ENCODE measurements around the gene IQSEC1.

IQSEC1 gene

DNA sequence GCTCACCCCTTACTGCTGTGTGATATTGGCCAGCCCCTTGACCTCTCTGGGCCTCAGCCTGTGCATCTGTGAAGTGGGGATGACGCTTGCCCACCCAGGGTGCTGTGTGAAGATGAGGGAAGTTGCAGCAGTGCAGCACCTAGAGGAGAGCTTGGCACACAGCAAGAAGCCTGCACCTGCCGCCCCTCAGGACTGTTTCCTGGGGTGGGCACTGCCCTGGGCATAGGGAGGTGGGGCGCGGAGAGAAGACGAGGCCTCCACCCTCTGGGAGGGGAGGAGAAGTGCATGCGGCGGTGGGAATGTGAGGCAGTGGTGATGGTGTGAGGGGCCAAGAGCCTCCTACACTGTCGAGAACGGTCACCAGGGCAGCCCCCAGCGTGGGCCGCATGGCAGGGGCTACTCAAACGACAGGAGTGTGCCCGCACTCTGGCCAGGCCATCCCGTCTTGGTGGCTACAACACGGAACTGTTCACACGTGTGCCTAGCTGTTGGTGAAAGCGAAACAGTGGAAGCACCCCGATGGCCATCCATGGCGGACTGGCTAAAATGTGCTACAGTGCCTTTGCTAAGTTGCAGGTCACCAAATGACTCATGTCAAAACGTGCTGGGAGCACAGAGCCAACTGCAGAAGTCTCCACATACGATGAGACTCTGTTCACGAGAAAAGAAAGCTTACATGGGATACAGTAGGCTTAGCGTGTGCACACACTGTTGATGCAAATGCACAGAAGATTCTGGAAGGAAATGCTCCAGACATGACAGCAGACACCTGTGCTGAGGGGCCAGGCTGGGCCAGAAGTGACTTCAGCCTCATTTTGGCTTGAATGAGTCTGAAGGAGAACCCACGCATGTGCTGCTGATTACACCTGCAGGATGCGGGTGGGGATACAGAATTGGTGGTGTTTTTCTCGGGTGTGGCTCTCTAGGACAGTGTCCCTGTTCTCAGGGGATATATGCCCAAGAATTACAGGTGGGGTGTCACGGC is 40.4 kb upstream of the IQSEC1 start:
- H3K4me3 ChIP-seq (ENCODE audit: low read depth in 1 of 2, low read length in 2 of 2) = no peak overlapping the region
- no peak overlapping the region for H3K27ac ChIP-seq (ENCODE audit: low read length)

DNA sequence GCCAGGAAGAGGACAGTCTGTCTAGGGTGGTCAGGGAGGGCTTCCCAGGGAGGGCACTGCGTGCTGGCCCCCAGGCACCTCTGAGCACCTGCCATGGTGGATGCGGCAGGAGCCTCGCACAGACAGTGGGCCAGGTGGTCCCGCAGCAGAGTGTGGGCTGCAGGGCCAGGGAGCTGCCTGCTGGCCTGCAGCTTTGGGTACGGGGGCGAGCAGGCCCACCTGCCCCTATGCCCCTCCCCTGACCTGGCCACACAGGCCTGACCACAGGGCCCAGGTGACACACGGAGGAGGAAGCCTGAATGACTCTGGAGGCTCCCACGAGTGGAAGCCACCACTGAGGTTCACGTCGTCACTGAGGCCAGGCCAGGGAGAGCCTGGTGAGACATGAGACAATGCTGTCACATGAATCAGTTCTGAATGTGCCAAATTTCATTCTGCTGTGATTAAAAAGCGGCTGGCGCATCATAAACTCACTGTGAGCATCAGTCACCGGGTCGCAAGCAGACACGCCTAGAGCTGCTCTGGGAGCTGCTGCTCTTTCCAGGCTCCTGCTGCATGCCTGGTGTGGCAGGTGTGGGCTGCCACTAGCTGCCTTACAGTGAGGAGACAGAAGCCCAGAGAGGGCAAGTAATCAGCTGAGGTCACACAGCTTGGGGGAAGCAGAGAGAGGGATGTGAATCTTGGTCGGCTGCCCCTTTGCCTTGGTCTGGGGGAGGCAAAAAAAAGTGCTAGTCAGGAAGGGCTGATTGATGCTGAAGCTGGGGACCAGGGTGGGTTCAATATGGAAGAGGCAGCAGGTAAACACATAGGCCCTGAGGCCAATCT is 39.5 kb upstream of the IQSEC1 start:
- Histone ChIP-seq H3K9me3 (ENCODE audit: control insufficient read depth in 1 of 2, low read length in 2 of 2) (no peaks in the 10 kb centered on the region), H3K27ac (ENCODE audit: low read length) (no peak overlapping the region), H3K36me3 (ENCODE audit: control insufficient read depth in 1 of 2, insufficient read depth in 2 of 2, low read length in 2 of 2) (no peaks in the 10 kb centered on the region), H3K27me3 (ENCODE audit: low read depth, low read length) (no peaks in the 10 kb centered on the region), H3K4me3 (ENCODE audit: low read depth in 1 of 2, low read length in 2 of 2) (no peak overlapping the region), H3K4me1 (ENCODE audit: control insufficient read depth in 1 of 2, insufficient read depth in 2 of 2, low read length in 2 of 2) (no peaks in the 10 kb centered on the region)

More for the DNA sequence above, 40.4 kb upstream of the IQSEC1 start:
- Histone ChIP-seq H3K9me3 (ENCODE audit: control insufficient read depth in 1 of 2, low read length in 2 of 2) (no peaks in the 10 kb centered on the region), H3K36me3 (ENCODE audit: control insufficient read depth in 1 of 2, insufficient read depth in 2 of 2, low read length in 2 of 2) (no peaks in the 10 kb centered on the region), H3K27me3 (ENCODE audit: low read depth, low read length) (no peaks in the 10 kb centered on the region), H3K4me1 (ENCODE audit: control insufficient read depth in 1 of 2, insufficient read depth in 2 of 2, low read length in 2 of 2) (no peaks in the 10 kb centered on the region)

DNA sequence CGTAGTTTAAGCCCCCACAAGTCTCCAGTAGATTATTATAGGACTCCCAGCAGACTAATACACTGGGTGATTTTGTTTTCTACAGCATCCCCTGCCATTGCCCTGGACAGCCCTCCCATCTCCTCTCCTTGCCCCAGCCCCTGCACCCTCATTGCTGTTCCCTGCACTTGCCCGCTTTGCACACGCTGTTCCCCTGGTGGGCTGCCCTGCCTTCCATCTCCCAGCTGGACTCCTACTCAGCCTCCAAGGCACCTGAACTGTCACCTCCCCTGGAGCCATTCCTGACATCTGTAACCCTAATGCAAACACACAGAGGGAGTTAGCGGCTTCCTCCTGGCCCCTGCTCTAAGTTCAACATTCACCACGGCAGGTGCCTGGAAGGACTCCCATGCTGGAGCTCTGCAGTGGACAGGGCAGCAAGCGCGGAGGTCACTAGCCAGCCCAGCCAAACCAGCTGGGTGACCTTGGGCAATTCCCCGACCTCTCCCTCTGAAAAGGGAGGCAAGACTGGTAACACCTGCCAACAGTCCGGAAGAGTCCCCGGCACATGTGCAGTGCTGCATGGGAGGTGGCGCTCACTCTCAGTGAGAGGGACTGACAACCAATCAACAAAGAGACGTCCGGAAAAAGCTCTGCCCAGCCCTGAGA is 38.8 kb upstream of the IQSEC1 start:
- H3K27ac ChIP-seq (ENCODE audit: low read length) = no peak overlapping the region
- no peaks in the 10 kb centered on the region for H3K9me3 ChIP-seq (ENCODE audit: control insufficient read depth in 1 of 2, low read length in 2 of 2)
- H3K27me3 ChIP-seq (ENCODE audit: low read depth, low read length) = no peaks in the 10 kb centered on the region
- no peaks in the 10 kb centered on the region for H3K36me3 ChIP-seq (ENCODE audit: control insufficient read depth in 1 of 2, insufficient read depth in 2 of 2, low read length in 2 of 2)
- H3K4me1 ChIP-seq (ENCODE audit: control insufficient read depth in 1 of 2, insufficient read depth in 2 of 2, low read length in 2 of 2) = no peaks in the 10 kb centered on the region
- no peak overlapping the region for H3K4me3 ChIP-seq (ENCODE audit: low read depth in 1 of 2, low read length in 2 of 2)

DNA sequence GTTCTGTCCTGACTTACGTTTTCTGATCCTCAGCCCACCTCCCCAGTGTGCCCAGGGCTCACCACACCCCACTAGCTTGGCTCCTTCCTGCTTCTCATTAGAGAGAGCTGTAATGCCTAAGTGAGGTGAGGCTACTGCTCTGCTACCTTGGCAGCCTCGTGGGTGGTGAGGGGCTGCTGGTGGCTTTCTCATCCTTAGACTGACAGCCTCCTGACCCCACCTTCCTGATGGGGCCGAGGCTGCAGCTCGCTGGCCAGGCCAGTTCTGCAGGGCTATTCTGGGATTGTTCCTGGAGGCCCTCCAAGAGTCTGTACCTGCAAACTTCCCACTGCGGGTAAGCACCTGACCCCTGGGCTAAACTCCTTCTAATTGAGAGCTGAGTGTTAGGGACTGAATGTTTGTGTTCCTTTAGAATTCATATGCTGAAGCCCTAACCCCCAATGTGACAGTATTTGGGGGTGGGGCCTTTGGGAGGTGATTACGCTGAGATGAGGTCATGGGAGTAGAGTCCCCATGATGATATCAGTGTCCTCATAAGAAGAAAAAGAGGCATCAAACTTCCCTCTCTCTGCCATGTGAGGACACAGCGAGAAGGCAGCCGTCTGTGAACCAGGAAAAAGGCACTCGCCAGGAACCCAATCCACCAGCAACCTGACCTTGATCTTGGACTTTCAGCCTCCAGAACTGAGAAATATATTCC is 38.1 kb upstream of the IQSEC1 start:
- Histone ChIP-seq H3K27me3 (ENCODE audit: low read depth, low read length) (no peaks in the 10 kb centered on the region), H3K27ac (ENCODE audit: low read length) (no peak overlapping the region), H3K4me1 (ENCODE audit: control insufficient read depth in 1 of 2, insufficient read depth in 2 of 2, low read length in 2 of 2) (no peaks in the 10 kb centered on the region), H3K36me3 (ENCODE audit: control insufficient read depth in 1 of 2, insufficient read depth in 2 of 2, low read length in 2 of 2) (no peaks in the 10 kb centered on the region), H3K9me3 (ENCODE audit: control insufficient read depth in 1 of 2, low read length in 2 of 2) (no peaks in the 10 kb centered on the region), H3K4me3 (ENCODE audit: low read depth in 1 of 2, low read length in 2 of 2) (no peak overlapping the region)

DNA sequence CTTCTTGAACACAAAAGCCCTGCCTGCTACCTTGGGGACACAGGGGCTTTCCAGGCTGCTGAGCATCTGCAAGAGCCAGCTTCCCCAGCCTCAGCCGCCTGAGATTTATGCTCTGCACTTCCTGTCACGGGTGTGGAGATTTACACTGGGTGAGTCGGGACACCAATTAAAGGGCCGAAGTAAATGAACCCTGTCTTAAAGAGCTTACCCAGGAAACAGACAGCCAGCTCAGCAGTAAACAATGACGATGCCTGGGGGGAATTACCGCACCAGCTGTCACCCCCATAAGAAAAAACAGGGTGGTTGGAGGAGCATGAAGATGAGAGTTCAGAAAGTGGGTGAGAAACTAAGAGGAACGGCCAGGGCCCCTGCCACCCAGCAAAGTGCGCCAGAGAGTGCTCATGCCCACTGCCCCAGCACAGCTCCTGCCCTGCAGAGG is 37.5 kb upstream of the IQSEC1 start:
- Histone ChIP-seq H3K36me3 (ENCODE audit: control insufficient read depth in 1 of 2, insufficient read depth in 2 of 2, low read length in 2 of 2) (no peaks in the 10 kb centered on the region), H3K4me1 (ENCODE audit: control insufficient read depth in 1 of 2, insufficient read depth in 2 of 2, low read length in 2 of 2) (no peaks in the 10 kb centered on the region), H3K9me3 (ENCODE audit: control insufficient read depth in 1 of 2, low read length in 2 of 2) (no peaks in the 10 kb centered on the region), H3K4me3 (ENCODE audit: low read depth in 1 of 2, low read length in 2 of 2) (no peak overlapping the region), H3K27ac (ENCODE audit: low read length) (no peak overlapping the region), H3K27me3 (ENCODE audit: low read depth, low read length) (no peaks in the 10 kb centered on the region)

DNA sequence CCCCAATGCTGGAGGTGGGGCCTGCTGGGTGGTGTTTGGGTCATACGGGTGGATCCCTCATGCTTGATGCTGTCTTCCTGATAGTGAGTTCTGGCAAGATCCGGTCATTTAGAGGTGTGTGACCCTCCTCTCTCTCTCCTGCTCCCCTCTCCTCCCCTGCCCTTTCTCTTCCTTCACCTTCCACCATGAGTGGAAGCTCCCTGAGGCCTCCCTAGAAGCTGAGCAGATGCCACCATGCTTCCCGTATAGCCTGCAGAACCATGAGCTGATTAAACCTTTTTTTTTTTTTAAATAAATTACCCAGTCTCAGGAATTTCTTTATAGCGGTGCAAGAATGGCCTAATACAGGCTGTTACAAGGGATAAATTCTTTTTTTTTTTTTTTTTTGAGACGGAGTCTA is 36.3 kb upstream of the IQSEC1 start:
- no peak overlapping the region for H3K27ac ChIP-seq (ENCODE audit: low read length)
- no peaks in the 10 kb centered on the region for H3K4me1 ChIP-seq (ENCODE audit: control insufficient read depth in 1 of 2, insufficient read depth in 2 of 2, low read length in 2 of 2)
- H3K27me3 ChIP-seq (ENCODE audit: low read depth, low read length) = no peaks in the 10 kb centered on the region
- H3K4me3 ChIP-seq (ENCODE audit: low read depth in 1 of 2, low read length in 2 of 2) = no peak overlapping the region
- H3K36me3 ChIP-seq (ENCODE audit: control insufficient read depth in 1 of 2, insufficient read depth in 2 of 2, low read length in 2 of 2) = no peaks in the 10 kb centered on the region
- no peaks in the 10 kb centered on the region for H3K9me3 ChIP-seq (ENCODE audit: control insufficient read depth in 1 of 2, low read length in 2 of 2)

DNA sequence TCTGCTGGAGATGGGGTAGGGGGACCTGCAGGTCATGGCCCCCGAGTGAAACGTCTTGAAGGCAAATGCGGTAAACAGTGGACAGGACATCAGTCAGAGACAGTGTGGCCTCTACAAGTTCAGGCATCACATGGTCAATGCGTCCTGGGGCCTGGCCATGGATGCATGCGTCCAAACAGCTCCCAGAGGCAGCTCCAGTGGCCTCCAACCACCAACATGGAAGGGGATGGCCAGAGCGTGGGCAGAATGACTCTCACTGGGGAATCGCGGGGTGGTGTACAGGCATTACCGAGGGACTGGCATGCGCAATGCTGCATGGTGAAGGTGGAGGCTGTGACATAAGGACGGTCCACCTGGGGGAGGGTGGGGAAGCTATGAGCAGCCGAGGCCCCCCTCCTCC is 35.6 kb upstream of the IQSEC1 start:
- Histone ChIP-seq H3K9me3 (ENCODE audit: control insufficient read depth in 1 of 2, low read length in 2 of 2) (no peaks in the 10 kb centered on the region), H3K4me1 (ENCODE audit: control insufficient read depth in 1 of 2, insufficient read depth in 2 of 2, low read length in 2 of 2) (no peaks in the 10 kb centered on the region), H3K36me3 (ENCODE audit: control insufficient read depth in 1 of 2, insufficient read depth in 2 of 2, low read length in 2 of 2) (no peaks in the 10 kb centered on the region), H3K4me3 (ENCODE audit: low read depth in 1 of 2, low read length in 2 of 2) (no peak overlapping the region), H3K27ac (ENCODE audit: low read length) (no peak overlapping the region), H3K27me3 (ENCODE audit: low read depth, low read length) (no peaks in the 10 kb centered on the region)

DNA sequence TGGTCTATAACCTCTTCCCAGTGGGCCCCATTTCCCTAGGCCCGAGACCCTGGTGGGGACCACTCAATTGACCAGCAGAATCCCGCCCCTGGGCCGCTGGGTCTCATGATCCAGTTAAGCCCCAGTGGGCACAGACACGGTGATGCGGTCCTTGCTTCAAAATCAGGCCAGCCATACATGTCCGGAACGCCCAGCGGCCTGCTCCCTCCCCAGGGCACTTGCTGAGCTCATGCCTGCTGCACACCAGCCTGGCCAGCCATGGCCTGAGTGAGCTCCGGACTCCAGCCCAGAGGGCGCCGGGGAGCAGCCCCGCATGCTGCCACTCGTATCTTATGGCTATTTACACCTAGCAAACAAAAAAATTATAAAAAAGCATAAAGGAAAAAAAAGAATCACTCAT is 34.4 kb upstream of the IQSEC1 start:
- Histone ChIP-seq H3K4me3 (ENCODE audit: low read depth in 1 of 2, low read length in 2 of 2) (no peak overlapping the region), H3K27me3 (ENCODE audit: low read depth, low read length) (no peaks in the 10 kb centered on the region), H3K27ac (ENCODE audit: low read length) (no peak overlapping the region), H3K9me3 (ENCODE audit: control insufficient read depth in 1 of 2, low read length in 2 of 2) (no peaks in the 10 kb centered on the region), H3K36me3 (ENCODE audit: control insufficient read depth in 1 of 2, insufficient read depth in 2 of 2, low read length in 2 of 2) (no peaks in the 10 kb centered on the region), H3K4me1 (ENCODE audit: control insufficient read depth in 1 of 2, insufficient read depth in 2 of 2, low read length in 2 of 2) (no peaks in the 10 kb centered on the region)

DNA sequence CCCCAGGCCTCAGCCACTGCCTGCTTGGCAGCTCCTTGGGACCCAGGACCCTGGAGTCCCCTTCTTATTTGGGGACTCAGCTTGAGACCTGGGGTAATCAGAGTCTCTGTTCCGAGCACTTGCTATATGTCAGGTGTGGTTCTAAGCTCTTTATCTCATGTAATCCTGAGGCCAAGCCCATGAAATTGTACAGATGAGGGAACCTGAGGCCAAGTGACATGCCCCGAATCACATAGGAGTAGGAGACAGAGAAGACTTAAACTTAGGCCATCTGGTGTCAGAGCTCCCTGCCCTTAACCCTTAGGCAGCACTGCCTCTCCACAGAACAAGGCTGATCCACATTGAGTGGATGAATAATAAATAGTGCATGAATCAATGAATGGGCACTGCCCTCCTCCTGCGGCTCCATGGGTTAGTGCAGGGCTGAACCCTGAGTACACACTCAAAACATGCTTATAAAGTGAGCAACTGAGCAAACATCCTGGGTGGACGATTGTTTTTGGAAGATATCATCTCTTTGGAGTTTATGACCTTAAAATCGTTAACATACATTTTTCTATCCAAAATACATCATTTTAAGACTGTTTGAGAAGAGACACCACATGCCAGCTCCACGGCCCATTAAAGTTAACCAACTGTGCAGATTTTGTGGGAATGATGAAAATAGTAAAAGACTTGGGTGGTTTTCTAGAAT is 33.2 kb upstream of the IQSEC1 start:
- Histone ChIP-seq H3K27ac (ENCODE audit: low read length) (no peak overlapping the region), H3K27me3 (ENCODE audit: low read depth, low read length) (no peaks in the 10 kb centered on the region), H3K4me3 (ENCODE audit: low read depth in 1 of 2, low read length in 2 of 2) (no peak overlapping the region), H3K9me3 (ENCODE audit: control insufficient read depth in 1 of 2, low read length in 2 of 2) (no peaks in the 10 kb centered on the region), H3K36me3 (ENCODE audit: control insufficient read depth in 1 of 2, insufficient read depth in 2 of 2, low read length in 2 of 2) (no peaks in the 10 kb centered on the region), H3K4me1 (ENCODE audit: control insufficient read depth in 1 of 2, insufficient read depth in 2 of 2, low read length in 2 of 2) (no peaks in the 10 kb centered on the region)

DNA sequence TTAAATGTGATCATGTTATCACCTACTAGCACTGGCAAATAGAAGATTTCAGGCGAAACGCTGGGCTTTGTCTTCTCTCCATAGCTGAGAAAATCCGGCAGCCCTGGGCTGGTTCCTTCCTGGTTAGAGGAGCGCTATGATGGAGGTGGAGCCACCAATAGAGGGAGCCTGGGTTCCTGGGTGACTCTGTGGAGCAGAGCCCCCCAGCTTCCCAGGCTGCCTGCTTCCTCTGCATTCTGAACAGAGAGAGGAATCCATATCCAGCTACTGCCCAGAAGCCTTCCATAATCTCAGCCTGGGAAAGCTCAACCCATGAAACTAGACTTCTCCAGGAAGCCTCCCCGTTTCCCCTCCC is 32.6 kb upstream of the IQSEC1 start:
- Histone ChIP-seq H3K27ac (ENCODE audit: low read length) (no peak overlapping the region), H3K9me3 (ENCODE audit: control insufficient read depth in 1 of 2, low read length in 2 of 2) (no peaks in the 10 kb centered on the region), H3K4me1 (ENCODE audit: control insufficient read depth in 1 of 2, insufficient read depth in 2 of 2, low read length in 2 of 2) (no peaks in the 10 kb centered on the region), H3K27me3 (ENCODE audit: low read depth, low read length) (no peaks in the 10 kb centered on the region), H3K4me3 (ENCODE audit: low read depth in 1 of 2, low read length in 2 of 2) (no peak overlapping the region), H3K36me3 (ENCODE audit: control insufficient read depth in 1 of 2, insufficient read depth in 2 of 2, low read length in 2 of 2) (no peaks in the 10 kb centered on the region)
